Uterus (tissue), 2 donors: ENCODE measurements around the gene ADORA1.

Source experiments
- POLR2A ChIP-seq, 2 donors: fragments of 450-650 bp; IDR thresholded peaks; one replicate each; pipeline ENCODE4 v1.6.1; 2016; ENCODE audit warnings: antibody characterized with exemption in 2 of 2, mild to moderate bottlenecking in 1 of 2, moderate library complexity in 1 of 2
- TF ChIP-seq, protein P1 (sequence below), 4 experiments: fragments of 200-600 bp in 2 of 4; fragments of 450-650 bp in 2 of 4; sonication (generic) in 2 of 4; IDR thresholded peaks; one replicate each; pipeline ENCODE4 v1.5.1; 2016 to 2019; ENCODE audit warnings: antibody characterized with exemption in 4 of 4, mild to moderate bottlenecking in 2 of 4, moderate library complexity in 1 of 4

DNA sequence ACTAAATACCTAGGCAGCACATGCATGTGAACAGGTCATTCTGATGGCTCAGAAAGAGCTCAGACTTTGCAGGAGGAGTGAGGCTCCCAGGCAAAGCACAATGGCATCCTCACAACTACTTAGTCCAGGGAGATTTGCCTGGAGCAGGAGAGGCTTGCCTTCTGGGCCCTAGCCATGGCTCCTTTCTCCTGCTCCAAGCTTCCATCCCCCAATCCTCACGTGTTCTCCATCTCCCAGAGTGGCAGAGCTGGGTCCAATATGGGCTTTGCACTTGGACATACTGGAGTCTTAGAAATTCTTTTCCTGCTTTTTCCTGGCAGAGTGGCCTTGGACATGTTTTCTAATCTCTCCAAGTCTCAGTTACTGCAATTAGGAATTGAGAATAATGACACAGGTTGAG, 32.3 kb downstream of the ADORA1 start:
- TF ChIP-seq, protein P1, sequence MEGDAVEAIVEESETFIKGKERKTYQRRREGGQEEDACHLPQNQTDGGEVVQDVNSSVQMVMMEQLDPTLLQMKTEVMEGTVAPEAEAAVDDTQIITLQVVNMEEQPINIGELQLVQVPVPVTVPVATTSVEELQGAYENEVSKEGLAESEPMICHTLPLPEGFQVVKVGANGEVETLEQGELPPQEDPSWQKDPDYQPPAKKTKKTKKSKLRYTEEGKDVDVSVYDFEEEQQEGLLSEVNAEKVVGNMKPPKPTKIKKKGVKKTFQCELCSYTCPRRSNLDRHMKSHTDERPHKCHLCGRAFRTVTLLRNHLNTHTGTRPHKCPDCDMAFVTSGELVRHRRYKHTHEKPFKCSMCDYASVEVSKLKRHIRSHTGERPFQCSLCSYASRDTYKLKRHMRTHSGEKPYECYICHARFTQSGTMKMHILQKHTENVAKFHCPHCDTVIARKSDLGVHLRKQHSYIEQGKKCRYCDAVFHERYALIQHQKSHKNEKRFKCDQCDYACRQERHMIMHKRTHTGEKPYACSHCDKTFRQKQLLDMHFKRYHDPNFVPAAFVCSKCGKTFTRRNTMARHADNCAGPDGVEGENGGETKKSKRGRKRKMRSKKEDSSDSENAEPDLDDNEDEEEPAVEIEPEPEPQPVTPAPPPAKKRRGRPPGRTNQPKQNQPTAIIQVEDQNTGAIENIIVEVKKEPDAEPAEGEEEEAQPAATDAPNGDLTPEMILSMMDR (IDR thresholded peaks at IDR 0.05) = no peak
- TF ChIP-seq POLR2A (IDR thresholded peaks at IDR 0.05) = no peak
